Lung (tissue), 12 donors: ENCODE measurements around the gene ODC1. TPM values are rescaled to one million over a fixed set of nuclear protein-coding genes. Genes with fewer than 3 reads are reported as not detected.

Experiments
- ATAC-seq: fragments of 200-7000 bp; cut with Tn5 transposase; one replicate; pipeline ENCODE4 v1.9.1; 2020; ENCODE audit warnings: moderate number of reproducible peaks; ENCODE audit not compliant: insufficient read depth, low FRiP score
- DNase-seq, 3 donors: peaks; one replicate each; pipeline ENCODE4 v3.0.0-alpha.2; 2013 to 2017
- H3K27ac ChIP-seq, 2 donors: one replicate each; pipeline ENCODE4 v1.5.1; 2013; ENCODE audit warnings: mild to moderate bottlenecking in 2 of 2, moderate library complexity in 2 of 2, control low read depth in 1 of 2, inconsistent platforms in 1 of 2, low read depth in 1 of 2, low read length in 1 of 2
- H3K27me3 ChIP-seq, 3 donors: one replicate each; pipeline ENCODE4 v1.5.1; 2013; ENCODE audit warnings: low read length in 2 of 3; ENCODE audit not compliant: control insufficient read depth in 3 of 3, insufficient read depth in 3 of 3
- H3K36me3 ChIP-seq, 4 donors: one replicate each; pipeline ENCODE4 v1.5.1; 2013; ENCODE audit warnings: low read length in 4 of 4, mild to moderate bottlenecking in 1 of 4, moderate library complexity in 1 of 4; ENCODE audit not compliant: control insufficient read depth in 4 of 4, insufficient read depth in 4 of 4
- H3K4me1 ChIP-seq, 5 donors: one replicate each; pipeline ENCODE4 v1.5.1; 2013; ENCODE audit warnings: low read length in 5 of 5, mild to moderate bottlenecking in 2 of 5, moderate library complexity in 1 of 5; ENCODE audit not compliant: control insufficient read depth in 5 of 5, insufficient read depth in 5 of 5
- H3K4me3 ChIP-seq: one replicate; pipeline ENCODE4 v1.5.1; 2013; ENCODE audit warnings: mild to moderate bottlenecking, control low read depth, moderate library complexity
- H3K9ac ChIP-seq, 2 donors: one replicate each; pipeline ENCODE4 v1.5.1; 2013; ENCODE audit warnings: low read length in 2 of 2, control low read depth in 1 of 2; ENCODE audit not compliant: insufficient read depth in 1 of 2
- H3K9me3 ChIP-seq, 4 donors: one replicate each; pipeline ENCODE4 v1.5.1; 2013; ENCODE audit warnings: low read length in 3 of 4, mild to moderate bottlenecking in 1 of 4, moderate library complexity in 1 of 4; ENCODE audit not compliant: control insufficient read depth in 4 of 4, insufficient read depth in 3 of 4
- WGBS, 2 donors: extraction: QIAGEN DNeasy Blood & Tissue Kit; methylation state at CpG; one replicate each; pipeline ENCODE4 v1.1.7; 2013; 5-methylcytosine and 5-hydroxymethylcytosine counted together
- polyA plus RNA-seq, 2 donors: library from polyadenylated mRNA; stranded (reverse); fragments of 200-250 nt; gene quantifications; one replicate each; pipeline ENCODE4 v1.2.1, GENCODE V29; 2013
- total RNA-seq, 2 donors: library from RNA; depleted of rRNA in 1 of 2; stranded (reverse); fragments of >200 nt in 1 of 2; gene quantifications; one replicate each; pipeline ENCODE4 v1.2.1, GENCODE V29; 2014 to 2021
- TF ChIP-seq, protein P1 (sequence below): IDR thresholded peaks from 2 replicates; pipeline ENCODE4 v1.5.1; 2012; ENCODE audit warnings: mild to moderate bottlenecking; ENCODE audit errors: control extremely low read depth, extremely low read depth
- donor health status: control.
- donor health status: control.
- donor health status: Bipolar disorder and iron deficiency.
- donor health status: healthy.
- donor health status: DM: yes; HTN: yes; CAD: no.

Gene ODC1
- total and polyA plus RNA-seq, 4 donors: 32.5 to 115 (median 75.4) TPM

DNA sequence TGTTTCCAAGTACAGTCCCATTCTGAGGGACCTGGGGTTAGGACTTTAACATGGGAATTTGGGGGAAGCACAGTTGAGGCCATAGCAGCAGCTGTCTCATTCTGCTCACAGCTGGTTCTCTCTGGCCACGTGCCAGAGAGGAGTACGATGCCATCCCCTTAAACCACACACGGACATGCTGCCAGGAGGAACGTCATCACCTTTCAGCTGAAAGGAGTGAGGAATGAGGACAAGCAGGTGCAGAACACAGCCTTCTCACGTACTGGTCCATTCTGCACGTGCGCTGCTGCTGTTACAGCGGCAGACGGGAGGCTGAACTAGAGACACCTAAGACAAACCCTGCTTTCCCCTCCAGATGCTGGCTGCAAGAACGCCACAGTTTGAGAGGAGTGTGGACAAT is 33.5 kb downstream of the ODC1 start:
- WGBS, 2 donors: 78 to 79% methylated on average over 10 of the region's 10 CpGs
- DNase-seq (no peak), ATAC-seq (no peak)
- peaks cover 0 to 19% (median 8%) of the 10 kb centered on the region in 5 donors for H3K4me1 ChIP-seq
- H3K27ac ChIP-seq: peak overlapping the region in 1 of 2 donors; percentile 35
- H3K9me3 ChIP-seq: no peaks in the 10 kb centered on the region
- peaks cover 0 to 5% (median 3%) of the 10 kb centered on the region in 4 donors for H3K36me3 ChIP-seq
- no peak overlapping the region for H3K4me3 ChIP-seq
- no peaks in the 10 kb centered on the region for H3K27me3 ChIP-seq
- H3K9ac ChIP-seq: no peak overlapping the region
- TF ChIP-seq, protein P1, sequence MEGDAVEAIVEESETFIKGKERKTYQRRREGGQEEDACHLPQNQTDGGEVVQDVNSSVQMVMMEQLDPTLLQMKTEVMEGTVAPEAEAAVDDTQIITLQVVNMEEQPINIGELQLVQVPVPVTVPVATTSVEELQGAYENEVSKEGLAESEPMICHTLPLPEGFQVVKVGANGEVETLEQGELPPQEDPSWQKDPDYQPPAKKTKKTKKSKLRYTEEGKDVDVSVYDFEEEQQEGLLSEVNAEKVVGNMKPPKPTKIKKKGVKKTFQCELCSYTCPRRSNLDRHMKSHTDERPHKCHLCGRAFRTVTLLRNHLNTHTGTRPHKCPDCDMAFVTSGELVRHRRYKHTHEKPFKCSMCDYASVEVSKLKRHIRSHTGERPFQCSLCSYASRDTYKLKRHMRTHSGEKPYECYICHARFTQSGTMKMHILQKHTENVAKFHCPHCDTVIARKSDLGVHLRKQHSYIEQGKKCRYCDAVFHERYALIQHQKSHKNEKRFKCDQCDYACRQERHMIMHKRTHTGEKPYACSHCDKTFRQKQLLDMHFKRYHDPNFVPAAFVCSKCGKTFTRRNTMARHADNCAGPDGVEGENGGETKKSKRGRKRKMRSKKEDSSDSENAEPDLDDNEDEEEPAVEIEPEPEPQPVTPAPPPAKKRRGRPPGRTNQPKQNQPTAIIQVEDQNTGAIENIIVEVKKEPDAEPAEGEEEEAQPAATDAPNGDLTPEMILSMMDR: no peak

DNA sequence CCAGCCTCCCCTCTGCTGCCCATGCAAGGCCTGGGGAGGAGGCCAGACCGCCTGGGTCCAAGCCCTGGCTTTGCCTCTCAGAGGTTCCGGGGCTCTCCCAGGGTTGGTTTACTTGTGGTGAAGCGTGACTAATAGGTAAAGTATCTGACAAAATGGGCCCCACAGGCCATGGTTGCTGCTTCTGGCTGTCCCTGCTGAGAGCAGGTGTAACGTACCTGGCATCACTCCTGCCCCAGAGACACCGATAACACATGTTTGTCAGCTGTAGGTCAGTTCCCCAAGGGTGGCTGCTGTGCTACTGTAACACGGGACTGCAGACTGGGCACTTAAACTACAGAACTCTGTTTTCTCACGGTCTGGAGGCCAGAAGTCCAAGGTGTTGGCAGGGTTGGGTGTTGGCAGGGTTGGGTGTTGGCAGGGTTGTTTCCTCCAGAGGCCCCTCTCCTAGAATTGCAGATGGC is 34.1 kb downstream of the ODC1 start:
- peaks cover 0 to 3% (median 2%) of the 10 kb centered on the region in 4 donors for H3K36me3 ChIP-seq
- ATAC-seq (peak; percentile 16), DNase-seq (no peak)
- no peak overlapping the region for H3K9ac ChIP-seq
- H3K9me3 ChIP-seq: no peaks in the 10 kb centered on the region
- WGBS, 2 donors: 73 to 85% methylated on average over 7 of the region's 7 CpGs
- H3K27ac ChIP-seq: peak overlapping the region in 1 of 2 donors; percentile 11
- H3K4me1 ChIP-seq: peaks cover 0 to 24% (median 8%) of the 10 kb centered on the region in 5 donors
- no peaks in the 10 kb centered on the region for H3K27me3 ChIP-seq
- TF ChIP-seq, protein P1: no peak
- H3K4me3 ChIP-seq: no peak overlapping the region

DNA sequence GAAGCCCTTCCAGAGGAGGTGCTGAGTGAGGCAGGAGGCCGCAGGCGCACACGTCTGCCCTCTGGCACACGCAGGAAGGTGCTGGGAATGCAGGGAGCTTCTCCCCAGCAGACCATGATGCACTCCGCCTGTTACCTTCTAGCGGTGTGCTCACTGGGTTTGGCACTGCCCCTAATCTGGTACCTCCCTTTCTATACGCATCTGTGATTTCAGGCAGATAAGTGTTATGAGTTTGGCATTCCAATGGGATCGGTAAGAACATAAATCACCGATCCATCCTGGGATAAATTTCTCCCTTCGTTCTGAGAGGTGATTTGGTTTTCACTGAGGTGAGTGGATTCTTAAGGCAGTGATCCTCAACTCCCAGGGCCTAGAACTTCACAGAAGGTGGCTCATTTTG is 34.6 kb downstream of the ODC1 start:
- DNase-seq: no peak
- TF ChIP-seq, protein P1: no peak
- 96 to 98% methylated on average over 10 of the region's 10 CpGs for WGBS, 2 donors
- no peaks in the 10 kb centered on the region for H3K9me3 ChIP-seq
- no peaks in the 10 kb centered on the region for H3K27me3 ChIP-seq
- peaks cover 0 to 3% (median 2%) of the 10 kb centered on the region in 4 donors for H3K36me3 ChIP-seq
- no peak for ATAC-seq
- H3K27ac ChIP-seq: no peak overlapping the region
- H3K4me3 ChIP-seq: no peak overlapping the region
- no peak overlapping the region for H3K9ac ChIP-seq
- peaks cover 0 to 28% (median 8%) of the 10 kb centered on the region in 5 donors for H3K4me1 ChIP-seq

DNA sequence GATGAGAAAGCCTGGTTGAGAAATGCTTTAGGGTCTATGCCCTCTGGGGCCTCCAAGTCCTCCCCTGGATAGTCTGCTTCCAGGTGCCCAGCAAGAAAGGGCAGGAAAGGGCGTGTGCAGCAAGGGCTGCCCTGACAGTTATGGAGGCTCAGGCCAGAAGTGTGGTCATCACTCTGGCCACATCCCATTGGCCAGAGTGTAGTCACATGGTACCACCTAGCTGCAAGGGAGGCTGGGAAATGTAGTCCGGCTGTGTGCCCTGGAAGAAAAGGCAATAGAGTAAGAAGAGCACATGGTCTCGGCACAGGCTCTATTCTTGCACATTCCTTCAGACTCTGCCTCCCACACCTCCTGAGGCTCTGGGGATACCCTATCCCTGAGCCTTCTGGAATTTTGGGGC is 35.7 kb downstream of the ODC1 start:
- WGBS, 2 donors: 94 to 96% methylated on average over 3 of the region's 3 CpGs
- TF ChIP-seq, protein P1: no peak
- no peak overlapping the region for H3K4me3 ChIP-seq
- H3K9me3 ChIP-seq: no peaks in the 10 kb centered on the region
- H3K27ac ChIP-seq: no peak overlapping the region
- H3K9ac ChIP-seq: no peak overlapping the region
- no peak for ATAC-seq
- no peaks in the 10 kb centered on the region for H3K27me3 ChIP-seq
- peaks cover 0 to 36% (median 11%) of the 10 kb centered on the region in 5 donors for H3K4me1 ChIP-seq
- peak in 2 of 3 donors; percentile 34 to 41 for DNase-seq
- H3K36me3 ChIP-seq: peaks cover 0 to 3% (median 2%) of the 10 kb centered on the region in 4 donors
